Bronchial epithelial cell (primary cell): ENCODE measurements around the gene AMMECR1. TPM values are rescaled to one million over a fixed set of nuclear protein-coding genes. Genes with fewer than 3 reads are reported as not detected.

Experiments used
- DNase-seq: peaks from one replicate; pipeline ENCODE4 v3.0.0-alpha.2; 2010; ENCODE audit warnings: low read depth
- FAIRE-seq: peaks from 2 replicates; lab custom pipeline; 2011; peaks lifted over from hg19 to GRCh38; lab: Jason Lieb, UNC
- H3K27me3 ChIP-seq: 2 replicates; pipeline ENCODE4 v1.5.1; 2011; ENCODE audit warnings: low read length; ENCODE audit not compliant: control insufficient read depth, insufficient read depth
- H3K36me3 ChIP-seq: 2 replicates; pipeline ENCODE4 v1.5.1; 2011; ENCODE audit warnings: low read length; ENCODE audit not compliant: control insufficient read depth, insufficient read depth
- H3K4me3 ChIP-seq: 2 replicates; pipeline ENCODE4 v1.5.1; 2011; ENCODE audit warnings: mild to moderate bottlenecking, low read depth, low read length, control low read depth
- total RNA-seq: library from RNA; depleted of rRNA; stranded (reverse); fragments of >200 nt; gene quantifications from 2 replicates; pipeline ENCODE4 v1.2.1, GENCODE V29; 2014
- TF ChIP-seq, protein P1 (sequence below): IDR thresholded peaks from 2 replicates; pipeline ENCODE4 v1.5.1; 2011; ENCODE audit warnings: mild to moderate bottlenecking, moderate library complexity, low read length, control low read depth, inconsistent platforms; ENCODE audit not compliant: insufficient read depth, severe bottlenecking

The AMMECR1 gene
- total RNA-seq = 19.0 and 34.1 TPM in 2 replicates

DNA sequence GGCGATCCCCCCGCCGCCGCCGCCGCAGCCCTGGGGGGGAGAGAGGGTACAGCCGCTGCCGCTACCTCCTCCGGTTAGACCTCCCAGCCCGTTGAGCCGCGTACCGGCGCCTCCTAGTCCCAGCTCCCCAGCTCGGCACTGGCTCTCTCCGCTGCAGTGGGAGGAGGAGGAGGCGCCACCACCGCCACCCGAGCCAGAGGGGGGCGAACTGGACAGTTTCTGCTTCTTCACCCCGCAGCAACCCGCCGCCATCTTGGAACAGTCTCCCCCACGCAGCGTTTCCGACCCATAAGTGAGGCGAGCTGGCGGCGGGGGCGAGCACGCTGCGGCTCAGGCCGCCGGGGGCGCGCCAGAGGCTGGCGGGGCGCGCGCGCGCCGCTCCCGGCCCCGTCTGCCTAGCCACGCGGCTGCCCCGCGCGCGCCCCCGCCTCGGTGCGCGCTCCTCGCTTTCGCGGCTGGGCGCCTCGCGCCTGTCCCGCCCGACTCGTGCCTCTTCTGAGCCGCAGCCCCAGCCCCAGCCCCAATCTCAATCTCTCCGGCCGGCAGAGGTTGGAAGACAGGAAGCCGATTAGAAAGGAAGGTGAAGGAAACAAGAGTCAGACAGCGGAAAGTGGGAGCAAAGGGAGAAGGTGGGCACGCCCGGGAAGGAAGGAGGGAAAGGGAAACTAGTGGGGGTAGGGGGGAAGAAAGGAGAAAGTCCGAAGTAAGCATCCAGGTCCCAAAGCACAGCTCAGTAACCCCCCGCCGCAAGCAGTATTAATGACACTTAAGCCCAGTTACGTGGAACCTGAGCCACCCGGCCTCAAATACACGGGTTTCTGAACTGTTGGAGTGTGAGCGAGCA, at the start of gene AMMECR1:
Gene AMMECR1 (minus strand): TSS at position 266 of the 844 bp plus-strand sequence. CDS start 14 bp downstream, at position 252.
- TF ChIP-seq, protein P1, sequence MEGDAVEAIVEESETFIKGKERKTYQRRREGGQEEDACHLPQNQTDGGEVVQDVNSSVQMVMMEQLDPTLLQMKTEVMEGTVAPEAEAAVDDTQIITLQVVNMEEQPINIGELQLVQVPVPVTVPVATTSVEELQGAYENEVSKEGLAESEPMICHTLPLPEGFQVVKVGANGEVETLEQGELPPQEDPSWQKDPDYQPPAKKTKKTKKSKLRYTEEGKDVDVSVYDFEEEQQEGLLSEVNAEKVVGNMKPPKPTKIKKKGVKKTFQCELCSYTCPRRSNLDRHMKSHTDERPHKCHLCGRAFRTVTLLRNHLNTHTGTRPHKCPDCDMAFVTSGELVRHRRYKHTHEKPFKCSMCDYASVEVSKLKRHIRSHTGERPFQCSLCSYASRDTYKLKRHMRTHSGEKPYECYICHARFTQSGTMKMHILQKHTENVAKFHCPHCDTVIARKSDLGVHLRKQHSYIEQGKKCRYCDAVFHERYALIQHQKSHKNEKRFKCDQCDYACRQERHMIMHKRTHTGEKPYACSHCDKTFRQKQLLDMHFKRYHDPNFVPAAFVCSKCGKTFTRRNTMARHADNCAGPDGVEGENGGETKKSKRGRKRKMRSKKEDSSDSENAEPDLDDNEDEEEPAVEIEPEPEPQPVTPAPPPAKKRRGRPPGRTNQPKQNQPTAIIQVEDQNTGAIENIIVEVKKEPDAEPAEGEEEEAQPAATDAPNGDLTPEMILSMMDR = peak; percentile 2
- H3K36me3 ChIP-seq = no peaks in the 10 kb centered on the region
- peak within 1 kb of the TSS; percentile 78 for H3K4me3 ChIP-seq
- FAIRE-seq = no peak
- DNase-seq = peak; percentile 47
- H3K27me3 ChIP-seq = no peaks in the 10 kb centered on the region

DNA sequence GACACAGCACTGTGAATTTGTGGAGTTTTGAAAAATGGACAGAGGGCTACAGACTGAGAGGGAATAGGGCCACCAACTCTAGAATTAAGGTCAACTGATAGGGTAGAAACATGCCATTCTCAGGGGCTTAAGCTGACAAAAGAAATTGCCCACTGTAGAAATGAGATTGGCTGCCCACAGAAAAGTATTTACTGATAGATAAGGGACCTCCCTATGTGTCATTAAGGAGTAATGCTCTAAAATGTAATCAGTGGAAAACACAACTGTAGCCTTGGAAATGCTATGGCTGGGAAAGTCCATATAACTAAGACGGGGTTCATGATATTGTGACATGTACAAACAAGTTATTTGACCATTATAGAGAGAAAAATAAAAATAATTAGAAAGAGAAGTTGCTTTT, 45.4 kb upstream of the AMMECR1 start:
- Histone ChIP-seq H3K27me3 (no peaks in the 10 kb centered on the region), H3K36me3 (no peaks in the 10 kb centered on the region), H3K4me3 (no peak overlapping the region)
- TF ChIP-seq, protein P1 = no peak
- no peak for FAIRE-seq
- DNase-seq = peak; percentile 6

DNA sequence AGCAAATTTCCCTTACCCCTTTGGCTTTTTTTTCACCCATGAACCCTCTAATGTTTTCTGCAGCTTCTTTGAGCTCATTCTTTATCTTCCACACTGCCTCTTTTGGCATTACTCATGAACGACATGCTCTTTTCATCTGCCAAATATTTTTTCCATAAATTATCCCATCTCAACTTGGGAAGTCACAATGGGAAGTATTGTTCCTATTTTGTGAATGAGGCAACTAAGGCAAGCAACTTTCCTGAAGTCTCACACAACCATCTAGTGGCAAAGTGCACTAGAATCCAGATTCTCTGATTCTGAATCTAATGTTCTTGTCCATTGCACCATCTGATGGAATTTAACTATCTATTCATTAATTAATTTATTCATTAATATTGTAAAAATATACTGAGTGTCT, 41.4 kb upstream of the AMMECR1 start:
- FAIRE-seq = no peak

GRCh38 chrX:110358548-110358947, 40.7 kb upstream of the AMMECR1 start, which contains the start of gene RTL9:
TSS of gene RTL9 (plus strand) at chrX:110358848. CDS start at chrX:110450618, 91,770 bp downstream.
- FAIRE-seq (no peak), DNase-seq (no peak)
- no peaks in the 10 kb centered on the region for H3K36me3 ChIP-seq
- H3K4me3 ChIP-seq = no peak within 1 kb of the TSS
- TF ChIP-seq, protein P1 = no peak
- no peaks in the 10 kb centered on the region for H3K27me3 ChIP-seq

More for the DNA sequence above, 41.4 kb upstream of the AMMECR1 start:
- TF ChIP-seq, protein P1 = no peak
- Histone ChIP-seq H3K27me3 (no peaks in the 10 kb centered on the region), H3K36me3 (no peaks in the 10 kb centered on the region), H3K4me3 (no peak overlapping the region)
- DNase-seq = no peak

DNA sequence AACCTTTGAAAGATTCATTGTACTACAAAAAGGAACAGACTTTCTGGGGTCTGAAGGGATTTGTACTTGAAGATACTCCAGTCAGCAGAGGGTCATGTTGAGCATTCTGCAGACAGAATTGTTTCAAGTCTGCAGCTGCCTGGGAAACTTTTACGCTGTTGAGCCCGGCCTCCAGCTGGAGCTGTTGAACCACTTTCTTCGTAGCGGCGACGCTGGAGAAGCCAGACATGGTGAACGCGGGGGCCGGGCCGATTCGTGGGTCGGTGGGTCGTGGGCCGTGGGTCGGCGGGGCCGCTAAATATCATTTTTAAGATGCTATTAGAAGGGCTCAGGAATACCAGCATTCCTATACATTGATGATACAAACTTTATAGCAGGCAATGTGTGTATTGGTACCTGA, 28.8 kb upstream of the AMMECR1 start:
- TF ChIP-seq, protein P1 = no peak
- FAIRE-seq (no peak), DNase-seq (no peak)
- H3K4me3 ChIP-seq = no peak overlapping the region
- no peaks in the 10 kb centered on the region for H3K36me3 ChIP-seq
- no peaks in the 10 kb centered on the region for H3K27me3 ChIP-seq
